Lower lobe of right lung (tissue), 2 donors: Measurements from ENCODE around the gene FAM216B. TPM values are rescaled to one million over a fixed set of nuclear protein-coding genes. Genes with fewer than 3 reads are reported as not detected.
A peak's percentile ranks its signal among the peaks of the same experiment; 100 is the strongest.

Source experiments
- ATAC-seq, 2 donors: fragments of 200-7000 bp; cut with Tn5 transposase; one replicate each; pipeline ENCODE4 v1.9.1; 2020 to 2022; ENCODE audit warnings: mild to moderate bottlenecking in 2 of 2, moderate library complexity in 2 of 2
- DNase-seq: peaks from one replicate; pipeline ENCODE4 v3.0.0-alpha.2; 2020
- H3K27ac ChIP-seq: fragments of 200-600 bp; one replicate; pipeline ENCODE4 v1.8.0; 2022
- H3K27me3 ChIP-seq: fragments of 200-600 bp; one replicate; pipeline ENCODE4 v1.8.0; 2022; ENCODE audit warnings: low read depth
- H3K36me3 ChIP-seq: fragments of 200-600 bp; one replicate; pipeline ENCODE4 v1.8.0; 2022; ENCODE audit warnings: mild to moderate bottlenecking
- H3K4me1 ChIP-seq: fragments of 200-600 bp; one replicate; pipeline ENCODE4 v1.8.0; 2022
- H3K4me3 ChIP-seq: fragments of 200-600 bp; one replicate; pipeline ENCODE4 v1.8.0; 2022; ENCODE audit warnings: mild to moderate bottlenecking
- H3K9me3 ChIP-seq: fragments of 200-600 bp; one replicate; pipeline ENCODE4 v1.8.0; 2022
- intact Hi-C: fragments of 100-400 bp; cut with DNase I; formaldehyde crosslinking; loops from one replicate; pipeline ENCODE4 v1.11.0; 2022
- total RNA-seq: library from RNA; stranded (reverse); fragmentation: NEBNext Ultra II Directional; extraction: Animal tissue kit (Norgen Biotek cat#: 25700); gene quantifications from one replicate; pipeline ENCODE4 v1.2.1, GENCODE V29; 2021
- TF ChIP-seq, protein P1 (sequence below): fragments of 200-600 bp; IDR thresholded peaks from one replicate; pipeline ENCODE4 v1.8.0; 2022; ENCODE audit warnings: antibody characterized with exemption, mild to moderate bottlenecking
- donor health status: DM: no; HTN: yes; CAD: no; lungs with severe emphysema.

FAM216B gene
- total RNA-seq, 1 donor from 2014 or later, result 17.0 TPM

DNA sequence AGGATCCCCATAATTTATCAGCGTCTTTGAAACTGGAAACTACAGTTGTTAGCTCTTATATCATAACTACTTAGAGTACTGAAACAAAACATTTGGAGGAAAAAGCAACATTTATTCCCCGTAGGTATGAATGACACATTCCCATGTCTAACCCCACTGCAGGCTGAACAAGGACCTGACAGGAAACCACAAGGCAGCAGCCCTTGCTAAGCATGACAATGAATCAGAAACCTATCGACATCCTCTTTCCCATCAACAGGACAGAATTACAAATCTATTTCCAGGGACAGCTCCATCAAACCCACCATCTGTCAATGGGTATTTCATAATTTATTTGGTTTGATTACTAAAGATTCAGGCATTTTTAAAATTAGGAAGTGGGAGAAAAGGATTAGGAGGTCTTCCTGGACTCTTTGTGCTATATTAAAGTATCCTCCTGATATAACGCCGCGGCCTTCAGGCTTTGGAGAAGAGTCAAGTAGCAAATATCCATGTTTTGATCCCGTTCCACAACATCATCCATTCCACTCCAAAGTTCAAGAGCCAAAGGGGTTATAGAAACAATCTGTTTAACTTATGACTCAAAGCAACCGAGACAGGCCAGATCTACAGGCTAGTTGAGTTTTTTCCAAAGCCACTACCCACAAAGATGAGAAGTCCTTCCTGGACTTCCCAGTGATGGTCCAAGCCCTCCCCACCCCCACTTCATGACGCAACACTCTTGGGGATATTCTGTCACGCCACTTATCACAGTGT lies 51.1 kb downstream of the FAM216B start:
- H3K9me3 ChIP-seq, result no peaks in the 10 kb centered on the region
- no peak for DNase-seq
- ATAC-seq, result peak; percentile 35 to 45

DNA sequence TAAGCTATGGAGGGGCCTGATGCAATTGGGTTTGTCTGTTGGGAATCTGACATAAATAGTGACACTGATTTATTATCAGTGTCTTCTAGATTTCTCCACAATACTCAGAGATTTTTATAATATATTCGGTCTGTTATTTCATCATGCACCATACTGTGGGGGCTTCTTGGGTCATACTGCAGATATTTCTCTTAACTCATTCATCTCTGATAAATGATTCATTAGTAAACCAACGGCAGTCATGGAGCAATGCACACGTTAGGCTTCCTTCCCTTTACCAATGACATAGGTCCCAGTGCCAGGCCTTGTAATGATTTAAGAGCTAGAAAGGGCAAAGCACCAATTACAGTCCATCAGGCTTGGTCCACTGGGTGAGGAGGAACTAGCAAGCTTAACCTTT lies 53.6 kb downstream of the FAM216B start:
- H3K9me3 ChIP-seq, result no peaks in the 10 kb centered on the region
- H3K36me3 ChIP-seq, result no peaks in the 10 kb centered on the region
- DNase-seq, result no peak
- no peak overlapping the region for H3K27ac ChIP-seq
- intact Hi-C loops, result no loop called here
- ATAC-seq, result no peak
- H3K4me3 ChIP-seq, result no peak overlapping the region
- H3K4me1 ChIP-seq, result no peaks in the 10 kb centered on the region
- TF ChIP-seq, protein P1, sequence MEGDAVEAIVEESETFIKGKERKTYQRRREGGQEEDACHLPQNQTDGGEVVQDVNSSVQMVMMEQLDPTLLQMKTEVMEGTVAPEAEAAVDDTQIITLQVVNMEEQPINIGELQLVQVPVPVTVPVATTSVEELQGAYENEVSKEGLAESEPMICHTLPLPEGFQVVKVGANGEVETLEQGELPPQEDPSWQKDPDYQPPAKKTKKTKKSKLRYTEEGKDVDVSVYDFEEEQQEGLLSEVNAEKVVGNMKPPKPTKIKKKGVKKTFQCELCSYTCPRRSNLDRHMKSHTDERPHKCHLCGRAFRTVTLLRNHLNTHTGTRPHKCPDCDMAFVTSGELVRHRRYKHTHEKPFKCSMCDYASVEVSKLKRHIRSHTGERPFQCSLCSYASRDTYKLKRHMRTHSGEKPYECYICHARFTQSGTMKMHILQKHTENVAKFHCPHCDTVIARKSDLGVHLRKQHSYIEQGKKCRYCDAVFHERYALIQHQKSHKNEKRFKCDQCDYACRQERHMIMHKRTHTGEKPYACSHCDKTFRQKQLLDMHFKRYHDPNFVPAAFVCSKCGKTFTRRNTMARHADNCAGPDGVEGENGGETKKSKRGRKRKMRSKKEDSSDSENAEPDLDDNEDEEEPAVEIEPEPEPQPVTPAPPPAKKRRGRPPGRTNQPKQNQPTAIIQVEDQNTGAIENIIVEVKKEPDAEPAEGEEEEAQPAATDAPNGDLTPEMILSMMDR, result no peak
- H3K27me3 ChIP-seq, result no peaks in the 10 kb centered on the region

More for the DNA sequence above, 51.1 kb downstream of the FAM216B start:
- no peaks in the 10 kb centered on the region for H3K27me3 ChIP-seq
- intact Hi-C loops, result no loop called here
- no peaks in the 10 kb centered on the region for H3K4me1 ChIP-seq
- H3K36me3 ChIP-seq, result no peaks in the 10 kb centered on the region
- no peak overlapping the region for H3K4me3 ChIP-seq
- H3K27ac ChIP-seq, result no peak overlapping the region
- TF ChIP-seq, protein P1, result no peak

DNA sequence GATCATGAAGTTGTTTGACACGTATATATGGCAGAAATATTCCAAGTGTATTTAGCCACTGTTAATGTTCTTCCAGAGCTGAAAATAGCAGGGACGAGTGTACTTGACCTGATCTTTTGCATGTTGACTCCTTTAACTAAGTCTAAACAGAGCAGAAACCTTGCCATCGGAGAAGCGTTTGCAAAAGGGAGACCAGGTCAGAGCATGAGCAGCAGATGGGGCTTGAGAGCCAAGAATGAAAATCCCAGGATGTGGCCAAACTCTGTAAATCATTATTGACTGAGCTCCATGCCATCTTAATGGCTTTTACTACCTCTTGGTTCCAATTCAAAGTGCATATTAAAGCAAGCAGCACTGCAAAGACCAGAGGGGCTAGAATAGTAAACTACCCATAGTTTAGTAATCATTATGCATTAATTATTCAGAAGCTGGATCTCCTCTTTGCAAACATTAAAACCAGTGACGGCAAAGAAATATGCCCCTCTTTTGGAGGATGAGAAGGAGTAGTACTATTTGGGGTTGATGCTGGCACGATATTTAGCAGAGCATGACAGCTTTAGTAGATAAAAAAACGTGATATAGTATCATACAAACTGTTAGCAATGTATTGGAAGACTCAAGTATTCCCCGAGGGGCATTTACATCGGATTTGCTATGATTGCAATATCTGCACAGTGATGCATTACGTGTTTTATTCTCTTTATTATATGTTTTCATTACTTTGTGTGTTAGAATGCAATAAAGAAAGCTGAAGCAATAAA lies 55.7 kb downstream of the FAM216B start:
- ATAC-seq, result peak; percentile 34 to 50

More for the DNA sequence above, 55.7 kb downstream of the FAM216B start:
- no peaks in the 10 kb centered on the region for H3K27me3 ChIP-seq
- H3K4me1 ChIP-seq, result no peaks in the 10 kb centered on the region
- intact Hi-C loops, result no loop called here
- DNase-seq, result no peak
- no peak overlapping the region for H3K4me3 ChIP-seq
- no peak overlapping the region for H3K27ac ChIP-seq
- TF ChIP-seq, protein P1, result no peak
- no peaks in the 10 kb centered on the region for H3K9me3 ChIP-seq
- H3K36me3 ChIP-seq, result no peaks in the 10 kb centered on the region

Other genes starting within 250 kb of the FAM216B start
- gene TNFSF11, start 207.4 kb upstream of the FAM216B start, total RNA-seq, result not detected
- gene EPSTI1, start 210.7 kb downstream of the FAM216B start, total RNA-seq, result 38.6 TPM
- gene DNAJC15, start 242.0 kb downstream of the FAM216B start, total RNA-seq, result 17.0 TPM